GM12891 (cell line): ENCODE measurements around the gene NEDD4L.

Experiments
- POLR2A ChIP-seq: IDR thresholded peaks from 2 replicates; pipeline ENCODE4 v1.6.1; 2011; ENCODE audit warnings: low read depth, low read length, control low read depth
- POLR2AphosphoS5 ChIP-seq: IDR thresholded peaks from 2 replicates; pipeline ENCODE4 v1.6.1; 2011; ENCODE audit warnings: low read depth, low read length, control low read depth
- TAF1 ChIP-seq: IDR thresholded peaks from 2 replicates; pipeline ENCODE4 v1.6.1; 2011; ENCODE audit warnings: low read depth, low read length, control low read depth

GRCh38 chr18:58379443-58379842, 335.4 kb downstream of the NEDD4L start:
- TF ChIP-seq POLR2AphosphoS5 (no peak), TAF1 (no peak), POLR2A (no peak)
